HL-60 (cell line): ENCODE data around the gene MMGT1.

ENCODE experiments used
- DNase-seq, 2 experiments: peaks; one replicate each; pipeline ENCODE4 v3.0.0-alpha.2; 2010 to 2020; ENCODE audit warnings: low read depth in 1 of 2, low spot score in 1 of 2
- H3K27ac ChIP-seq: fragments of 250-450 bp; sonication (Bioruptor Pico); replicated peaks from 2 replicates; pipeline ENCODE4 v1.5.1; 2020; ENCODE audit warnings: mild to moderate bottlenecking, moderate library complexity
- H3K27me3 ChIP-seq: fragments of 250-450 bp; sonication (Bioruptor Pico); 2 replicates; pipeline ENCODE4 v1.5.1; 2021; ENCODE audit warnings: mild to moderate bottlenecking, moderate library complexity; ENCODE audit not compliant: insufficient read depth, poor library complexity, severe bottlenecking
- H3K4me3 ChIP-seq: replicated peaks from 2 replicates; pipeline ENCODE4 v1.5.1; 2011; ENCODE audit warnings: mild to moderate bottlenecking, control low read depth, low read length; ENCODE audit not compliant: insufficient read depth
- GABPA ChIP-seq: IDR thresholded peaks from 2 replicates; pipeline ENCODE4 v1.6.1; 2012; ENCODE audit warnings: low read depth
- POLR2AphosphoS5 ChIP-seq: IDR thresholded peaks from 2 replicates; pipeline ENCODE4 v1.6.1; 2012; ENCODE audit warnings: low read depth
- SPI1 ChIP-seq: IDR thresholded peaks from 2 replicates; pipeline ENCODE4 v1.6.1; 2012; ENCODE audit warnings: low read depth, mild to moderate bottlenecking, borderline replicate concordance
- long read RNA-seq: library from polyadenylated mRNA; unstranded; transcript quantifications from one replicate; pipeline ENCODE4 v2.0.0, GENCODE V29; 2020
- TF ChIP-seq, protein P1 (sequence below): IDR thresholded peaks from one replicate; pipeline ENCODE4 v1.5.1; 2011; ENCODE audit warnings: low read length, control low read depth, inconsistent platforms; ENCODE audit not compliant: insufficient read depth
- TF ChIP-seq, protein P2 (sequence below): IDR thresholded peaks from 2 replicates; pipeline ENCODE4 v1.6.1; 2012; ENCODE audit warnings: low read depth; ENCODE audit not compliant: insufficient replicate concordance

MMGT1 gene
- long read RNA-seq, transcript MMGT1-201 (4 exons, 3,738 nt) = major isoform, 98 of 107 reads
- long read RNA-seq, partial matches to known transcripts = 2 of 107 reads
- long read RNA-seq, other reads (novel, unspliced or antisense) = 7 of 107 reads

DNA sequence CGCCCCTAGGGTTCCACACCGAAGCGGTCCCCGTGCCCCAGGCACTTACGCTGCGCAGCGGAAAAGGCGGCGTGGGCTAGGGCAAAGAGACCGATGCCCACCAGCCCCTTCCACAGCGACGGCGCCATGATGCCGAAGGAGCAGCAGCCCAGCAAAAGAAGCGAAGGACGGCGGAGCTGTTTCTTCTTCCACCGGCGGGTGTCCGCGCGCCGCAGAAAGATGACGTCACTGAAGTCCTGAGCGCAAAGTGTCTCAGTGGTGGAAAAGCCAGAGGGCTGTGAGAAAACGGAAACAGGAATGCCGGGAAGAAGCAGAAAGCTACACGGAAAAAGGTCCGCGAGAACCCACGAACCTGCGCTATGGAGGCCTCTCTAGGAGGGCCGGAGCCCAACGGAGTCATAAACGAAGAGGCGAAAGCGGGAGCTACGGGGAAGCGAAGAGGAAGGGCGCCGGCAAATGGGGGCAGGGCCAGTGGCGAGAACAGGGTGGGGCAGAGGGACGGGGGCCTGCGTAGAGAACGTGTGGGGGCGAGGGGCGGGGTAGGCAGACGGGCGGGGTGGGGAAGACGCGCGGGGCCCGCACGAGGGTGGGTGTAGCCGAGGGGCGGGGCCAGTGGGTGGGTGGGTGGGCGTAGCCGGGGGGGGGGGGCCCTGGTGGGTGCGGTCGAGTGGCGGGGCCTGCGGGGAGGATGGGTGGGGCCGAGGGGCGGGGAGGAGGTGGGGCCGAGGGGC lies at the start of gene MMGT1:
MMGT1 (minus strand) TSS at position 441 of the 731 bp plus-strand sequence; CDS start at position 128, 313 bp downstream.
- Histone ChIP-seq H3K27me3 (no peaks in the 10 kb centered on the region), H3K4me3 (peak within 1 kb of the TSS; percentile 86), H3K27ac (peak within 1 kb of the TSS; percentile 93)
- DNase-seq = peak; percentile 50 to 80
- TF ChIP-seq, protein P1, sequence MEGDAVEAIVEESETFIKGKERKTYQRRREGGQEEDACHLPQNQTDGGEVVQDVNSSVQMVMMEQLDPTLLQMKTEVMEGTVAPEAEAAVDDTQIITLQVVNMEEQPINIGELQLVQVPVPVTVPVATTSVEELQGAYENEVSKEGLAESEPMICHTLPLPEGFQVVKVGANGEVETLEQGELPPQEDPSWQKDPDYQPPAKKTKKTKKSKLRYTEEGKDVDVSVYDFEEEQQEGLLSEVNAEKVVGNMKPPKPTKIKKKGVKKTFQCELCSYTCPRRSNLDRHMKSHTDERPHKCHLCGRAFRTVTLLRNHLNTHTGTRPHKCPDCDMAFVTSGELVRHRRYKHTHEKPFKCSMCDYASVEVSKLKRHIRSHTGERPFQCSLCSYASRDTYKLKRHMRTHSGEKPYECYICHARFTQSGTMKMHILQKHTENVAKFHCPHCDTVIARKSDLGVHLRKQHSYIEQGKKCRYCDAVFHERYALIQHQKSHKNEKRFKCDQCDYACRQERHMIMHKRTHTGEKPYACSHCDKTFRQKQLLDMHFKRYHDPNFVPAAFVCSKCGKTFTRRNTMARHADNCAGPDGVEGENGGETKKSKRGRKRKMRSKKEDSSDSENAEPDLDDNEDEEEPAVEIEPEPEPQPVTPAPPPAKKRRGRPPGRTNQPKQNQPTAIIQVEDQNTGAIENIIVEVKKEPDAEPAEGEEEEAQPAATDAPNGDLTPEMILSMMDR = no peak
- TF ChIP-seq SPI1 (peak; percentile 16; the same call in 1 of the 2 replicates), POLR2AphosphoS5 (0 out of 2 replicates have a peak, but pooled peaks have one; percentile 27)

- Histone ChIP-seq H3K27me3 (no peaks in the 10 kb centered on the region), H3K4me3 (no peak overlapping the region), H3K27ac (no peak overlapping the region)
- TF ChIP-seq, protein P1 = no peak
- TF ChIP-seq POLR2AphosphoS5 = no peak
- DNase-seq = no peak
Measured at GRCh38 chrX:136021903-136022302, 48.1 kb upstream of the MMGT1 start.

DNA sequence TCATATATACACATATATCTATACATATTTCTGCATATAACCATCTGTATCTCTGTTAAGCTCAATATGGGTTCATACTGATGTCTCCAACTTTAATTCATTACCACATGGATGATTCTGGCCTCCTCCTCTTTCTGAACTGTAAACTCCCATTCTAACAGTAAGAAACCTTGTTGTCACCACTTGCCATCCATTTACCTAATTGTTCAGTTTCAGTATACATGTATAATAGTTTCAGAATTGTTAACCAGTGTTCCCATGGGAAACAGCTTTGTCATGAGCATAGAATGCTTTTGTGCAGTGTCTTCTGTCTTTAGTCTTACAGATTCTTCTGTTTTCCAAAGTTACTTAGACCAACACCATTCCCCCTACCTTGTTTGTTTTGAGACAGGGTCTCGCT lies 47.4 kb upstream of the MMGT1 start:
- TF ChIP-seq, protein P2, sequence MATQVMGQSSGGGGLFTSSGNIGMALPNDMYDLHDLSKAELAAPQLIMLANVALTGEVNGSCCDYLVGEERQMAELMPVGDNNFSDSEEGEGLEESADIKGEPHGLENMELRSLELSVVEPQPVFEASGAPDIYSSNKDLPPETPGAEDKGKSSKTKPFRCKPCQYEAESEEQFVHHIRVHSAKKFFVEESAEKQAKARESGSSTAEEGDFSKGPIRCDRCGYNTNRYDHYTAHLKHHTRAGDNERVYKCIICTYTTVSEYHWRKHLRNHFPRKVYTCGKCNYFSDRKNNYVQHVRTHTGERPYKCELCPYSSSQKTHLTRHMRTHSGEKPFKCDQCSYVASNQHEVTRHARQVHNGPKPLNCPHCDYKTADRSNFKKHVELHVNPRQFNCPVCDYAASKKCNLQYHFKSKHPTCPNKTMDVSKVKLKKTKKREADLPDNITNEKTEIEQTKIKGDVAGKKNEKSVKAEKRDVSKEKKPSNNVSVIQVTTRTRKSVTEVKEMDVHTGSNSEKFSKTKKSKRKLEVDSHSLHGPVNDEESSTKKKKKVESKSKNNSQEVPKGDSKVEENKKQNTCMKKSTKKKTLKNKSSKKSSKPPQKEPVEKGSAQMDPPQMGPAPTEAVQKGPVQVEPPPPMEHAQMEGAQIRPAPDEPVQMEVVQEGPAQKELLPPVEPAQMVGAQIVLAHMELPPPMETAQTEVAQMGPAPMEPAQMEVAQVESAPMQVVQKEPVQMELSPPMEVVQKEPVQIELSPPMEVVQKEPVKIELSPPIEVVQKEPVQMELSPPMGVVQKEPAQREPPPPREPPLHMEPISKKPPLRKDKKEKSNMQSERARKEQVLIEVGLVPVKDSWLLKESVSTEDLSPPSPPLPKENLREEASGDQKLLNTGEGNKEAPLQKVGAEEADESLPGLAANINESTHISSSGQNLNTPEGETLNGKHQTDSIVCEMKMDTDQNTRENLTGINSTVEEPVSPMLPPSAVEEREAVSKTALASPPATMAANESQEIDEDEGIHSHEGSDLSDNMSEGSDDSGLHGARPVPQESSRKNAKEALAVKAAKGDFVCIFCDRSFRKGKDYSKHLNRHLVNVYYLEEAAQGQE = no peak
- TF ChIP-seq, protein P1 = no peak
- DNase-seq = no peak
- H3K27ac ChIP-seq = no peak overlapping the region
- no peak overlapping the region for H3K4me3 ChIP-seq
- no peaks in the 10 kb centered on the region for H3K27me3 ChIP-seq

DNA sequence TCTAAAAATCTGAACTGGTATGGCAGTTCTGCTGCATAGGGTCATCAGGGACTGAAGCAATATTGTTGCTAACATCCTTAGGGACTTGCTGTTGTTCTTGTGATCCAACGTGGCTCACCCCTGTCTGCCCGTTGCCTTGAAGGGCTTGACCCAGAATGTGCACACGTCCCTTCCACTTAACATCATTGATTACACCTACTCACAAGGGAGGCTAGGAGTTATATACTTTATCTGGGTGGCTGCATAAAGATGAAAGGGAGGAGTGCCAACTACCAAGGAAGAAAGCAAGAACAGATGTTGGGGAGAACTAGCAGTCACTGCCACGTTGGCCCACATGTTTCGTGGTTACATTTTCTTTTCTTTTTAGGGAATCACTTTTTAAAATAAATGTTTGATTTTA lies 45.4 kb upstream of the MMGT1 start:
- DNase-seq = no peak
- Histone ChIP-seq H3K4me3 (no peak overlapping the region), H3K27me3 (no peaks in the 10 kb centered on the region), H3K27ac (no peak overlapping the region)
- TF ChIP-seq SPI1 = no peak
- no peak for TF ChIP-seq GABPA
- TF ChIP-seq, protein P1 = no peak
- TF ChIP-seq, protein P2 = no peak
- TF ChIP-seq POLR2AphosphoS5 = no peak
